Panc1 (cell line): Measurements from ENCODE around the gene PIAS4.

Experiments used
- CTCF ChIP-seq: fragments of 450-650 bp; IDR thresholded peaks from 2 replicates; pipeline ENCODE4 v1.5.1; 2017; ENCODE audit warnings: mild to moderate bottlenecking
- POLR2AphosphoS5 ChIP-seq: IDR thresholded peaks from 2 replicates; pipeline ENCODE4 v1.6.1; 2012; ENCODE audit warnings: mild to moderate bottlenecking, low read depth, low read length, moderate library complexity
- TCF7L2 ChIP-seq: IDR thresholded peaks from 2 replicates; pipeline ENCODE4 v1.6.1; 2011; ENCODE audit warnings: mild to moderate bottlenecking, low read depth, low read length, inconsistent platforms

- TF ChIP-seq POLR2AphosphoS5: no peak
- TF ChIP-seq CTCF: no peak
- TF ChIP-seq TCF7L2: no peak
Measured at GRCh38 chr19:4053423-4054324, 46.1 kb downstream of the PIAS4 start.
